Measurements from ENCODE around the gene MICAL2. TPM values are rescaled to one million over a fixed set of nuclear protein-coding genes. Genes with fewer than 3 reads are reported as not detected.

The MICAL2 gene
- total RNA-seq, 1 donor from 2014 or later, result 197 TPM

DNA sequence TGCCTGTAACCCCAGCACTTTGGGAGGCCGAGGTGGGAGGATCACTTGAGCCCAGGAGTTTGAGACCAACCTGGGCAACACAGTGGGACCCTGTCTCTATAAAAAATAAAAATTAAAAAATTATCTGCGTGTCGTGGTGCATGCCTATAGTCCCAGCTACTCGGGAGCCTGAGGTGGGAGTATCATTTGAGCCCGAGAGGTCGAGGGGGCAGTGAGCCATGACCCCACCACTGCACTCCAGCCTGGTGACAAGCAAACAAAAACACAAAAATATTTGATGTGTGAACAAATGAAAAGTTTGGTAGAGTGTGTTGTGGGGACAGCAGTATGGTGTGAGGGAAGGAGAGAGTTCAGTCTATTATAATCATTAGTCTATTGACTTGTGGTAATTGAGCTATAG is 176.2 kb downstream of the MICAL2 start:
- no peaks in the 10 kb centered on the region for H3K9me3 ChIP-seq
- no peak overlapping the region for H3K4me3 ChIP-seq
- H3K36me3 ChIP-seq, result no peaks in the 10 kb centered on the region
- no peak for TF ChIP-seq CTCF (IDR thresholded peaks at IDR 0.05)
- DNase-seq, result no peak
- H3K4me1 ChIP-seq, result peaks cover 5% of the 10 kb centered on the region
- intact Hi-C loops (cut with DNase I), result no loop called here
- ATAC-seq, result no peak
- H3K27me3 ChIP-seq, result no peaks in the 10 kb centered on the region
- no peak overlapping the region for H3K27ac ChIP-seq

DNA sequence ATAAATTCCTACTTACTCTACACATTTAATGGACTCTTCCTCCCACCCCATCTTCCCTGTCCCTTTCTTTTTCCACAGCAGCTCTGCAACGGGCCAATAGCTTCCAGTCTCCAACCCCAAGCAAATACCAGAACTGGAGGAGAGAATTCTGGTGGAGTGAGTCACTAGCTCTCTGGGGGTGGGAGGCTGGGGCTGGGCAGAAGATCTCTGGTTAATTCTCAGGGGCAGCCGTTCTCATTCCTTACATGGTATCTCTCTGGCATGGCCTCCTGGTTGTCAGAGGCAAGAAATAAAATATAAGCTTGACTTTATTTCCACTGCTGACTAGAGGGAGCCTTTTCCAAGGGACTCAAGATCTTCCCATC is 176.6 kb downstream of the MICAL2 start:
- Histone ChIP-seq H3K27me3 (no peaks in the 10 kb centered on the region), H3K4me1 (peaks cover 4% of the 10 kb centered on the region), H3K27ac (no peak overlapping the region), H3K4me3 (no peak overlapping the region), H3K36me3 (no peaks in the 10 kb centered on the region), H3K9me3 (no peaks in the 10 kb centered on the region)
- intact Hi-C loops (cut with DNase I), result no loop called here
- peak; percentile 44 for ATAC-seq
- TF ChIP-seq CTCF (IDR thresholded peaks at IDR 0.05), result no peak
- no peak for DNase-seq

GRCh38 chr11:12287374-12288211 is 177.2 kb downstream of the MICAL2 start:
- no peak overlapping the region for H3K4me3 ChIP-seq
- TF ChIP-seq CTCF (IDR thresholded peaks at IDR 0.05), result no peak
- ATAC-seq, result peak; percentile 24
- H3K27ac ChIP-seq, result no peak overlapping the region
- intact Hi-C loops (cut with DNase I), result no loop called here
- no peaks in the 10 kb centered on the region for H3K27me3 ChIP-seq
- H3K4me1 ChIP-seq, result peaks cover 4% of the 10 kb centered on the region
- H3K36me3 ChIP-seq, result no peaks in the 10 kb centered on the region
- no peak for DNase-seq
- no peaks in the 10 kb centered on the region for H3K9me3 ChIP-seq

GRCh38 chr11:12288212-12288930 is 178.0 kb downstream of the MICAL2 start:
- intact Hi-C loops (cut with DNase I), result no loop called here
- Histone ChIP-seq H3K36me3 (no peaks in the 10 kb centered on the region), H3K4me1 (peaks cover 4% of the 10 kb centered on the region), H3K27me3 (no peaks in the 10 kb centered on the region), H3K4me3 (no peak overlapping the region), H3K27ac (no peak overlapping the region), H3K9me3 (no peaks in the 10 kb centered on the region)
- ATAC-seq (peak; percentile 73), DNase-seq (peak; percentile 83)
- peak; percentile 85 for TF ChIP-seq CTCF (IDR thresholded peaks at IDR 0.05)

DNA sequence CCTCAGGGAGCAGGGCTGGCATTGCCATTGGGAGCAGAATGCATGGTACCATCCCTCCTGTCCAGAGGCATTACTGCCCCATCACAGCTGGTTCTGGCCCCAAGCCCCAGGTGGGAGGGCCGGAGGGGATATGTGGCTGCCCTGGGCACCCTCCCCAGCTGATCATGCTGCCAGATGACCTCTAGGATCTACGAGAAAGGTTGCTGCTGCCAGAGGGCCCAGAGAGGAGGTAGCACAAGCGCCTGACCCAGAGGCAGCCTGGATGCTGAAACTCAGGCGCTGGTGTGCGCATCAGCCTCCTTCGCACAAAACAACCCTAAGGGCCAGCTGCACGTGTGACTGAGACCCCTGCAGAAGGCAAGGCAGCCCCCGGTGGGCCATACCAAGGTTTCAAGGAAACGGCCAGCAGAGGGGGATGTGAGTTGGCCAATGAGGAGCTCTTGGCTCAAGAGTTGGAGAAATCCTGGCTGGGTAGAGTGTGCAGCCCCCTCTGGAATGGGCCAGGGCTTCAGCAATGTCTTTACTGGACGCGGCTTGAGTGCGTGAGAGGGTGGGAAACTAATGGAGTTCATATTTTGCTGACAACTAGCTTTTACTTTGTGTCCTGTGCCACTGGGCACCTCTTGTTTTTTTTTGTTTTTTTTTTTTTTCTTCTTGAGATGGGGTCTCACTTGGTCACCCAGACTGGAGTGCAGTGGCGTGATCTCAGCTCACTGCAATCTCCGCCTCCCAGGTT is 178.7 kb downstream of the MICAL2 start:
- H3K4me3 ChIP-seq, result no peak overlapping the region
- H3K27ac ChIP-seq, result no peak overlapping the region
- no peaks in the 10 kb centered on the region for H3K27me3 ChIP-seq
- peaks cover 4% of the 10 kb centered on the region for H3K4me1 ChIP-seq
- no peak for ATAC-seq
- no peak for TF ChIP-seq CTCF (IDR thresholded peaks at IDR 0.05)
- DNase-seq, result no peak
- no peaks in the 10 kb centered on the region for H3K9me3 ChIP-seq
- no peaks in the 10 kb centered on the region for H3K36me3 ChIP-seq
- intact Hi-C loops (cut with DNase I), result no loop called here

Data from upper lobe of right lung (tissue), 1 donor.